HL-60 (cell line): ENCODE results near the gene BRD3.

ENCODE experiments used
- POLR2AphosphoS5 ChIP-seq: IDR thresholded peaks from 2 replicates; pipeline ENCODE4 v1.6.1; 2012; ENCODE audit warnings: low read depth
- SPI1 ChIP-seq: IDR thresholded peaks from 2 replicates; pipeline ENCODE4 v1.6.1; 2012; ENCODE audit warnings: low read depth, mild to moderate bottlenecking, borderline replicate concordance
- TF ChIP-seq, protein P1 (sequence below): IDR thresholded peaks from one replicate; pipeline ENCODE4 v1.5.1; 2011; ENCODE audit warnings: low read length, control low read depth, inconsistent platforms; ENCODE audit not compliant: insufficient read depth

DNA sequence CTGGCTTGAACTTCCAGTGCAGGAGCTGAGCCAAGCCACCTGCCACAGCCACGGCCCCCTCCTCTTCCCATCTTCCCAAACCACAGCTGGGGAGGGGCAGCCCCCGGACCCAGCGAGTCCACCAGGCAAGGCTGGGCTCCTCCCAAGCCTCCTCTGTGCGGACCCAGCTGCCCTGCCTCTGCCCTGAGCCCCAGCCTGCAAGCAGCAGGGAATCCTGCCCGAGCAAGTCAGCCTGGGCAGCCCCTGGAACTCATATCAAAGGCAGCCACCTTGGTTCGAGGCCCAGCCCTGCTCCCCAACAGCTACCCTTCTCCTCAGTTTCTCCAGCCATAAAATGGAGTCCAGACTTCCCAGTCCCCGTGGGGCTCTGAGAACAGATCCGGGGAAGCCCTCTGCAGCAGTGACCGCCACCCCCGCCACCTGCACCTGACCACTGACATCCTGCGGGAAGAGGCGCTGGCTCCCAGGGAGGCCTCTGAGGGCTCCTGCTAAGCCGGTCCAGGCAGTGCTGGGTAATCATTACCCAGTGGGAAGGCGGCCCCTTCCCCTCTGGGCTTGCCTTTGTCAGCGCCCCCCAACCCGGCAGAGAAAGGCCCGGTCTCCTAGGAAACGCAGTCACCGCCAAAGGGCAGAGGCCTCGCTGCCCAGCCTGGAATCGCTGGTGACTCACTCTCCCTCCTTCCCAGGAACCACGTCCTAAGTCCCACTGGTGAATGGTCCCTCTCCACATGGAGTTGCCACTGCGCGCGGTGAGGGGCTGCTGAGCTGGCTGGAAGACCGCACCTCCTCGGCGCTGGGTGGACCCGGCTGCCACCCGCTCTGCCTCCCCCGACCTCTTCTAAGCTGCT, 77.2 kb downstream of the BRD3 start:
- TF ChIP-seq, protein P1, sequence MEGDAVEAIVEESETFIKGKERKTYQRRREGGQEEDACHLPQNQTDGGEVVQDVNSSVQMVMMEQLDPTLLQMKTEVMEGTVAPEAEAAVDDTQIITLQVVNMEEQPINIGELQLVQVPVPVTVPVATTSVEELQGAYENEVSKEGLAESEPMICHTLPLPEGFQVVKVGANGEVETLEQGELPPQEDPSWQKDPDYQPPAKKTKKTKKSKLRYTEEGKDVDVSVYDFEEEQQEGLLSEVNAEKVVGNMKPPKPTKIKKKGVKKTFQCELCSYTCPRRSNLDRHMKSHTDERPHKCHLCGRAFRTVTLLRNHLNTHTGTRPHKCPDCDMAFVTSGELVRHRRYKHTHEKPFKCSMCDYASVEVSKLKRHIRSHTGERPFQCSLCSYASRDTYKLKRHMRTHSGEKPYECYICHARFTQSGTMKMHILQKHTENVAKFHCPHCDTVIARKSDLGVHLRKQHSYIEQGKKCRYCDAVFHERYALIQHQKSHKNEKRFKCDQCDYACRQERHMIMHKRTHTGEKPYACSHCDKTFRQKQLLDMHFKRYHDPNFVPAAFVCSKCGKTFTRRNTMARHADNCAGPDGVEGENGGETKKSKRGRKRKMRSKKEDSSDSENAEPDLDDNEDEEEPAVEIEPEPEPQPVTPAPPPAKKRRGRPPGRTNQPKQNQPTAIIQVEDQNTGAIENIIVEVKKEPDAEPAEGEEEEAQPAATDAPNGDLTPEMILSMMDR: no peak
- no peak for TF ChIP-seq SPI1
- TF ChIP-seq POLR2AphosphoS5: no peak
